KG1 (cell line): Measurements from ENCODE around the gene LRRC75A.
"Not testable (repeated sequence)": the region's sequence is repeated elsewhere in the genome, so short reads cannot be mapped to it uniquely, and the experiment has no call there.

ENCODE experiments used
- DNase-seq: peaks from one replicate; lab custom pipeline; 2025; lab: John Stamatoyannopoulos, UW

The LRRC75A gene, protein sequence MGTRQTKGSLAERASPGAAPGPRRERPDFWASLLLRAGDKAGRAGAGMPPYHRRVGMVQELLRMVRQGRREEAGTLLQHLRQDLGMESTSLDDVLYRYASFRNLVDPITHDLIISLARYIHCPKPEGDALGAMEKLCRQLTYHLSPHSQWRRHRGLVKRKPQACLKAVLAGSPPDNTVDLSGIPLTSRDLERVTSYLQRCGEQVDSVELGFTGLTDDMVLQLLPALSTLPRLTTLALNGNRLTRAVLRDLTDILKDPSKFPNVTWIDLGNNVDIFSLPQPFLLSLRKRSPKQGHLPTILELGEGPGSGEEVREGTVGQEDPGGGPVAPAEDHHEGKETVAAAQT

DNA sequence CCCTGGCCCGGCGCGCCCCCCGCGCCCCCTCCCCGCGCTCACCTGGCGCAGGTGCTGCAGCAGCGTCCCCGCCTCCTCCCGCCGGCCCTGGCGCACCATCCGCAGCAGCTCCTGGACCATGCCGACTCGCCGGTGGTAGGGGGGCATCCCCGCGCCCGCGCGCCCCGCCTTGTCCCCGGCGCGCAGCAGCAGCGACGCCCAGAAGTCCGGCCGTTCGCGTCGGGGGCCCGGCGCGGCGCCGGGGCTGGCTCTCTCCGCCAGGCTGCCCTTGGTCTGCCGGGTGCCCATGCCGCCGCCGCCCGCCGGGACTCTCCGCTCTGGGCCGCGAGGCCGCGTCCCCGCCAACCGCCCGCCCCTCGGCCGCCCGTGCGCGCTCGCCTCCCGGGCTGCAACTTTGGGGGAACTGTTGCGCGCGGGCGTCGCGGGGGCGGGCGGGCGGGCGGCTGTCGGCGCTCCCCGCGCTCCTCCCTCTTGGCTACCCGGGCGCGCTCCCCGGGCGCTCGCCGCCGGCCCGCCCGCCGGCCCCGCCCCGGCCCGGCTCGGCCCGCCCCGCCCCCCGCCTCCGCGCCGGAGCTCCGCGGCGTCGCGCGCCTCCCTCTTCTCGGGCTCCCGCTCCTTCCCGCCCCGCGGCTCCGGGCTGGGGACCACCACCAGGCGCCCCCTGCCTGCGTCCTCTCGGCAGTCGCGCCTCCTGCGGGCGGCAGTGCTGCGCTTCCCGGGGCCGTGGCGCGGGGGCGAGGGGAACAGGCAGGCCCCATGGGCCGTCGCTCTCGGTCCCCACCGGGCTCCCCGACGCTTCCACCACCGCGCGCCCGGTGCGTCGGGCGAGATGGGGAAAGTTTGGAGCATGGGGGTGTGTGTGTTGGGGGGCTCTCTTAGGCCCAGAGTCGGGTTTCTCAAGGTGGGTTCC, at the start of gene LRRC75A:
Gene LRRC75A, minus strand, starts transcription at position 491 of the 910 bp plus-strand sequence. Its CDS starts 203 bp downstream, at position 288.
- DNase-seq = no peak

DNA sequence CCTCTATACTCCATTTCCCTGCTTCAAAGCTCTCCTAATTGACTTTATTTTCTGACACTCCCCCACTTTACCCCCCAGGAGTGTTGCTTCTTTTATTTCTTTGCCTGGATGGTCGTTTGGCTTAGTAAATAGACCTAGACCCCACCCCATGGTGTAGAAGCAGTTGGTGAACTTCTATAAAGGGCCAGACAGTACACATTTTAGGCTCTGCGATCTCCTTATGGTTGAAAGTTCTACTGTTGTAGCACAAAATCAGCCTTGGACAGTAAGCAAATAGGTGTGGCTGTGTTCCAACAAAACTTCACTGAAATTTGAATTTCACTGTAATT, 45.1 kb upstream of the LRRC75A start:
- DNase-seq = no peak

DNA sequence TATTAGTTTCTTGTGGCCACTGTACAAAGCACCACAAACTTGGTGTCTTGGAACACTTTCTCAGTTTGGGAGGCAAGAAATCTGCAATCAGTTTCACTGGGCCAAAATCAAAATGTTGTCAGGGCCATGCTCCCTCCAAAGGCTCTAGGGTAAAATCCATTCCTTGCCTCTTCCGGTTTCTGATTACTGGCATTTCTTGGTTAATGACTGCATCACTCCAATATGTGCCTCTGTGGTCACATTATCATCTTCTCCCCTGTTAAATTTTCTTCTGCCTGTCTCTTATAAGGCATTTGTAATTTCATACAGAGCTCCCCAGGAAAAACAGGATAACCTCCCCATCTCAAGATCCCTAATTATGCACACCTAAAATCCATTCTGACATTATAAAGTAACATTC, 42.2 kb upstream of the LRRC75A start:
- no peak for DNase-seq

DNA sequence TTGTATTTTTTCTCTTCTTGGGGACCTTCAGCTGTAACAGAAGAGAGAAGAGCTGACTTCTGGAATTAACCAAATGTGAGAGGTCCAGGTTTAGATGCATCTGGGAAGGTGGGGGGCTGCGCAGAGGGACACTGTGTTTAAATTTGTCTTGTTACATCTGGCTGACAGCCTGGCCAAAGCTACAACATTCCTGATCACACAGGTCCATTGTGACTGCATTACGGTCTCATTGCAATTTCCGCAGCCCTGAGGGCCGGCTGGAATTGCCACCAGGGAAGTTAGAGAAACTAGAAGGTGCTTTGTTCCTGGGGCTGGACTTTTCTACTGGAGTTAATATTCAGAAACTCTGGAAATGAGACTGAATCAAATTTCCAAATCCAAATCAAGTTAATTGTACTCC, 37.9 kb upstream of the LRRC75A start:
- DNase-seq = no peak

DNA sequence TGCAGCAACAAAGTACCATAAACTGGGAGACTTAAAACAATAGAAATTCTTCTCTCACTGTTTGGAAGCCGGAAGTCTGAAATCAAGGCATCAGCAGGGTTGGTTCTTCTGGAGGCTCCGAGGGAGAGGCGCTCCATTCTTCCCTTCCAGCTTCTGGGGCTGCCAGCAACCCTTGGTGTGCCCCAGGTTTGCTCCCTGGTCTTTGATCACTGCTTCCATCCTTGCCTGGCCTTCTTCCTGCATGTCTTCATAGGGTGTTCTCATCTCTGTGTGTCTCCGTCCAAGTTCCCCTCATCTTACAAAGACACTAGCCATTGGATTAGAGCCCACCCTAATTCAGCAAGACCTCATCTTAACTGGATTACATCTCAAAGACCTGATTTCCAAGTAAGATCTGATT, 35.3 kb upstream of the LRRC75A start:
- DNase-seq = no peak

DNA sequence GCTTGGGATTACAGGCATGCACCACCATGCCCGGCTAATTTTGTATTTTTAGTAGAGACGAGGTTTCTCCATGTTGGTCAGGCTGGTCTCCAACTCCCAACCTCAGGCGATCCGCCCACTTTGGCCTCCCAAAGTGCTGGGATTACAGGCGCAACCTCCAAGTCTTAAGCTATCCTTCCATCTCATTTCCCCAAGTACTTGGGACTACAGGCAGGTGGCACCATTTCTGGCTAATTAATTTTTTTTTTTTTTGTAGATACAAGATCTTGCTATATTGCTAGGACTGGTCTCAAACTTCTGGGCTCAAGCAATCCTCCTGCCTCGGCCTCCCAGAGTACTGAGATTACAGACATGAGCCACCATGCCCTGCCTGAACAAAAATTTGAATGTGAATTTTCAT, 33.6 kb upstream of the LRRC75A start:
- not testable (repeated sequence) for DNase-seq

DNA sequence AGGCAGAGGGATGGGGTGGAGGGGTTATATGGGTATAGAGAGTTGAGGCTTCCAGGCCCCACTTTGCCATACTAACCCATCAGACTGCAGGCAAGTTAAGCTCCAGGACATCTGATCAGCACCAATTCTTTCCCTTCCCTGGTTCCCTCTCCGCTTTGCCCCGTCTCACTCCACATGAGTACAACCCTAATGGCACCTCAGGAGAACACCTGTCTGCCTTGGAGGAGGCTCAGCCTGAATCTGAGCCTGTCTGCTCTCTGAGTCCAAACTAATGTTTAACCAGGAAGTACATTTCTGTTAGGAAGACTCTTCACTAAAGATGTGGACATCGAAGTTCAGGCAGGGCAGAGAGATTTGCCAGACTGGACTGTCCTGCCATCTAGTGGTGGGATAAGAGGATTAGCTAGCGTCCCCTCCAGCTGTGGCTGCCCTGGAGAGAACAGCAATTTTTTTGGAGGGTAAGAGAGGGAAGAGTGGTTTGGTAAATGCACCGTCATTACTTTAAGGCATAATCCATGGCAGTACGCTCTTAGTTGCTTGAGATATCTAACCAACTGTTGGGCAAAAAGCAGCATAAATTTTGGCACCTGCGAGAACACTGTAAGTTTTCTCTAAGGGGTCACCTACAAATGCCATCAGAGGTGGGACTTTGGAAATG, 29.2 kb upstream of the LRRC75A start:
- DNase-seq = peak; percentile 48

DNA sequence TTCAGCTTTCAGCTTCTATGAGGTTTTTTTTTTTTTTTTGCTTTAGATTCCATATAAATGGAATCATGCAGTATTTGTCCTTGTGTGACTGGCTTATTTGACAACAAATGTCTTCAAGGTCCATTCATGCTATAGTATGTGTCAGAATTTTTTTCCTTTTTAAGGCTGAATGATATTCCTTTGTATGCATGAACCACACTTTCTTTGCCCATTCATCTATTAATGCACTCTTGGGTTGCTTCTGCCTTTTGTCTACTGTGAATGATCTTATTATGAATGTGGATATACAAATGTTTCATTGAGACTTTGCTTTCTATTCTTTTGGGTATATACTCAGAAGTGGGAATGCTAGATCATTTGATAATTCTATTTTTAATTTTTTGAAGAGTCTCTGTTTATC, 27.0 kb upstream of the LRRC75A start:
- no peak for DNase-seq

DNA sequence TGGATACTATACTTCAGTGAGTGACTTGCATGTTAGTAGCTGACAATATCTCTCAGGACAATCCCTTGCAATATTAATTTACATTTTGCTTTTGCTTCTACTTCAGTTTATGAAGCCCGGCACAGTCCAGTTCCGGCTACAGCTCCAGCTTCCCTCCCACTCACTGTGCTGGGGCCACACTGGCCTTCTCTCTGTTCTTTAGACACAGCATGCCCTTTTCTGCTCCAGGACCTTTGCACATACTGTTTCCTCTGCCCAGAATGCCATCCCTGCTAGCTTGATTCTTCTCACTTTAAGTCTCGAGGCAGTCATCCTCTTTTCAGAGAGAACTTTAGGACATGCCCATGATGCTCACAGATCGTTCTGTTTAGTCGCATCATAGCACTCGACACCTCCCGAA, 25.5 kb upstream of the LRRC75A start:
- no peak for DNase-seq

DNA sequence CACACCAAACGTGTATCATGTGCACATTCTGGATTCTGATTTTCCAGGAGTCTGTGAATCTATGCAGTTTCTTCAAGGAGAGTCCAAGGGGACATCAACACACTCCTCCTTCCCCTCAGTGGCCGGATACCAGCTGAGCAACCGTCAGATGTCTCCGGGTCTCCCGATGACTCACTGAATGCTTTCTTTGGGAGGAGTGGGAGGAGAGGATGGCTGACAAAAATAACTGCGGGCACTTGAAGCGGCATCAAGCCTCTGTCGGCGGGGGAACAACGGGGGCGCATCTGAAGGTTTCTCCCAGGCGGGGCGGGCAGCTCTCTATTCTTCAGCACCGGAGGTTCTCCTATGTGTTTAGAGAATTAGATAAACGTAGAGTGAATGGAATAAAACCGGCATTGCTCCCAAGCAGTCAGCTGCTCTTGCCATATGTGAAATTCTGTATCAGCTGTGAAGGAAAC, 24.6 kb upstream of the LRRC75A start:
- DNase-seq = no peak

DNA sequence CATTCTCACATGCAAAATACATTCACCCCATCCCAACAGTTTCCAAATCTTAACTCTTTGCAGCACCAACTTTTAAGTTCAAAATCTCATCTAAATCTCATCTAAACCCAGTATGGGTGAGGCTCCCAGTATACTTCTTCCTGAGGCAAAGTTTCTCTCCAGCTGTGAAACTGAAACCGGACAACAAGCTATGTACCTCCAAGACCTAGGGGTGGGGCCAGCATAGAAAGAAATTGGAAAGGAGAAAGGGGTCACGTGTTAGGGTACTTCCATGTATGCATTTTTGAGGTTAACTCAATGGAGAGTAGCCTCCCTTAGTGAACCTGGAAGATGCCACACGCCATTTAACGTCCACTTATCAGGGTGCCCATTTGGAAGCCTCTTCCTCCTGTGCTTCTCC, 23.9 kb upstream of the LRRC75A start:
- no peak for DNase-seq

DNA sequence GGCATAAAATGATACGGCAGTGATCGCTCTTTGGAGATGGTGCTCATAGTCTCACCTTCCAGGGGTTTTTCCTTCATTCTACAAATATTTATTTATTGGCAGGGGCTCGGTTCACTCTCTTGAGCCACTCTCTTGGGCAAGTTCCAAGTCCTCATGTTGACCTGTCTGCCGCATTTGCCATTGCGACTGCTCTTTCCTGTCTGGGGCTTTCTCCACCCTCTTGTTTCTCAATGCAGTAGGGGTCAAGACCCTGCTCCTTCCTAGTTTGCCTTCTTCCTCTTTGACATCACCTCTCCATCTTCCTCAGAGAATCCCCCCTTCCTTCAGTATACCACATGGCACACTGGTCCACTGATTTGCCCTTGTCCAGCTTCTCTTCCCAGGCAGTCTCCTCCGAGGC, 21.9 kb upstream of the LRRC75A start:
- no peak for DNase-seq

DNA sequence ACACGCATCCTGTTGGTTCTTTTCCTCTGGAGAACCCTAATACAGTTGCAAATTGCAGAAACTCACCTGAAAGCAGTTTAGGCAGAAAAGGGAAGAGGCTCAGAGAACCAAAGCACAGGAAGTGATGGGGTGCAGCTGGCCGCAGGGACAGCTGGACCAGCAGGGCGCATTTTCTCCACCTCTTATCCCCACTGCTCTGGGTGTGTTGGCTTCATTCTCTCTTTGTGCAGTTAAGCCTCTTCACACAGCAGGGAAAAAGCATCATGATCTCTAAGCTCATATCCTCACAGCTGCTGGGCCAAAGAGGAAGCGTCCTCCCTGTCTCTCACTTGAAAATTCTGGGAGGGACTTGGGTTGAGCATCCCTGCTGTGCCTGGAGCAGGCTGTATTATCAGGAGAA, 20.0 kb upstream of the LRRC75A start:
- no peak for DNase-seq

DNA sequence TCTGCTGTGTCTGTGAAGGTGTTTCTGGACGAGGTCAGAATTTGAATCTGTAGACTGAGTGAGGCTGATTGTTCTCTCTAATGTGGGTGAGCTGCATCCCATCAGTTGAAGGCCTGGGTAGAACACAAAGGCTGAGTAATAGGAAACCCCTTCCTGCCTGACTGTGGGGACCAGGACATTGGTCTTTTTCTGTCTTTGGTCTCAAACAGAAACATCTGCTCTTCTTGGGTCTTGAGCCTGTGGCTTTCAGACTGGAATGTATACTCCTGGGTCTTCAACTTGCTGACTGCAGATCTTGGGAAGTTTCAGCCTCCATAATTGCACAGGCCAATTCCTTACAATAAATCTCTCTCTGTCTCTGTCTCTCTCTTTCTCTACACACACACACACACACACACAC, 19.6 kb upstream of the LRRC75A start:
- DNase-seq = no peak

DNA sequence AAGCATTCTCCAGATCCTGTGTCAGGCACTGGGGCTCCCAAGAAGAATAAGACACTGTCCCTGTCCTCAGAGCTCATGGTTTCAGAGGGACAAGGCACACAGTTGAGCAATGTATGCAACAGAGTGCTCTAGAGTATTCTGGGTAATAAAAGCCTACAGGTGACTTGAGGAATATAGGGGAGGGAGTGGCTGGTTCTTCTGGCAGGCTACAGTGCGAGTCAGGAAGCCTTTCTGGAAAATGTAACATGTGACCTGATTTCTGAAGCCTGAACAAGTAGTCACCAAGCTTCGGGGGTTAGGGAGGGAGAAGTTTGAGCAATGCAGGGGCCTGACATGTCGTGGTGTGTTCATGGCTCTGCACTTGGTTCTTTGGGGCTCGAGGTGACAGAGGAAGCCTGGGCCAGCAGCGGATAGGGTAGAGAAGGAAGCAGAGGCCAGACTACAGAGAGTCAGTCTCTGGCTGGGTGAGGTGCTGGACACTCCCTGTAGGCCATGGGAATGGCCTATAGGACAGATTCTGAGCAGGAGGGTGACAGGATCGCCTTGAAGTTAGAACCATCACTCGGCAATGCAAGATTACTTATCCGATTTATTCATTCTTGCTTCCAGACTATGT, 16.0 kb upstream of the LRRC75A start:
- DNase-seq = no peak

DNA sequence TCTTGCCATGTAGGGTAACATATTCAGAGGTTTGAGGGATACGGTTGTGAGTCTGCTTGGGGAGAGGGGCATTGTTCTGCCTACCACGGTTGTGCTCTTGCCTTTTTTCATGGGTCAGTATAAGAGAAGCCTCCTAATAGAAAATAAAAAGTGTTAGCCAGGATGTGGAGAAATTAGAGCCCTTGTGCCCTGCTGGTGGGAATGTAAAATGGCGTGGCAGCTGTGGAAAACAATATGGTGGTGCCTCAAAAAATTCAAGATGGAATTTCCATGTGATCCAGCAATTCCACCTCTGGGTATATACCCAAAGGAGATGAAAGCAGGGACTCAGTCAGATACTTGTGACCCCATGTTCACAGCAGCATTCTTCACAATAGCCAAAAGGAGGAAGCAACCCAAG, 14.2 kb upstream of the LRRC75A start:
- DNase-seq = no peak

DNA sequence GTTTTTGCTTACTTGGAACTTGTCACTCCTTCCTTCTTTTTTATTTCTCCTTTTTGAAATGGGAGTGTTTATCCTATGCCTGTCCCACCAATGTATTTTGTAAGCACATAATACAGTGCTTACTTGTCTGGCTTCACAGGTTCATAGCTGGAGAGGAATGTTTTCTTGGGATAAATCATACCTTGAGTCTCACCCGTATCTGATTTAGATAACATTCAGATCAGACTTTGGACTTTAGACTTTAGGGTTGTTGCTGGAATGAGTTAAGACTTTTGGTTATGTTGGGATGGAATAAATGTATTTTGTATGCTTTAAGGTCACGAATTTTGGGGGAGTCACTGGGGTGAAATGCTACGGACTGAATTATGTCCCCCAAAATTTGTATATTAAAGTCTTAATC, 13.0 kb upstream of the LRRC75A start:
- DNase-seq = no peak

DNA sequence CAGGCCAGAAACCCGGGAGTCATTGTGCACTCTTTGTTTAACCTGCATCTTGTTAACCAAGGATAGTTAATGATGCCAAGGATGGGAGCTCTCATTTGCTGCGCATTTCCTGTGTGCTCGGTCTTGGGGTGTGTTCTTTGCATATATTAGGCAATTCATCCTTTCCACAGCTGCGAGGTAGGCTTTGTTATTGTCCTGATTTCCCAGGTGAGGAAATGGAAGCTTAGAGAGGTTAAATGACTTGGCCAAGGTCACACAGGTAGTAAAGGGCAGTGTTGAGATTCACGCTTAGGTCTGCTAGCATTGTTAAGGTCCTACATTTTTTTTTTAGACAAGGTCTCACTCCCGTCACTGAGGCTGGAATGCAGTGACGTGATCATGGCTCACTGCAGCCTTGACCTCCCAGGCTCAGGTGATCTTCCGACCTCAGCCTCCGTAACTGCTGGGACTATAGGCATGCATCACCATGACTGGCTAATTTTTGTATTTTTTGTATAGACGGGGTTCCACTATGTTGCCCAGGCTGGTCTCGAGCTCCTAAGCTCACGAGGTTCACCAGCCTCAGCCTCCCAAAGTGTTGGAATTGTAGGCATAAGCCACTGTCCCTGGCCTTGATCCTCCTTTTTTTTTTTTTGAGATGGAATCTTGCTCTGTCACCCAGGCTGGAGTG, 5.0 kb upstream of the LRRC75A start:
- no peak for DNase-seq

DNA sequence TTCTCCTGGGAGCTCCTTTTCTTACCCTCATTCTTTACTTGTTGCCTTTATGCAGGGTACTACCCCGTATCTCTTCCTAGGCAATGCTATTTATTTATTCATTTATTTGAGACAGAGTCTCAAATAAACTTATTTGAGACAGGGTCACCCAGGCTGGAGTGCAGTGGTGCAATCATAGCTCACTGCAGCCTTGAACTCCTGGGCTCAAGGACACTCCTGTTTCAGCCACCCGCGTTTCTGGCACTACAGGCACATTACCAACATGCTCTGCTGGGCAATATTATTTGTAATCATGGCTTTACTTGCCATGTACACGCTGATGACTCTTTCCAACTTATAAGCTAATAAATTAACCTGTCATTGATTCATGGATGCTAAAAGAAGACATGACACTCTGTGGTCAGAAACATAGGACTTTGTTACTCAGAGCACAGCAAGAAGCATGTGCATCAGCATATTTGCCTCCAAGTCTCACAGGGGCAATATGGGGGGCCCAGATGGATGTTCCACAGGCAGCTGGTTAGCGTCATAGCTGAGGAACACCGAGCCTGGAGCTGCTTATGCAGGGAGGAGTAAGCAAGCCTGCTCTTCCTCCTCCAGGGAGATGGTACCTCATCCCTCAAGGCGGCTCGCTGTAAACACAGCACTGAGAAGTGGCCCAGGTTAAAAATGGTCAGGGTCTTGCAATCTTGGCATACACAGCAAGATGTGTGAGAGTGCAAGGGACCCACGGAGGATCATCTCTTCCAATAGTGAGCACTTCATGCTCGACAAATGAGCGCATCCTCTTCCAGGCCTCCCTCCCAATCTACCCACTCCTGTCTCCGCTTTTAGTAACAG, 4.2 kb upstream of the LRRC75A start:
- no peak for DNase-seq

DNA sequence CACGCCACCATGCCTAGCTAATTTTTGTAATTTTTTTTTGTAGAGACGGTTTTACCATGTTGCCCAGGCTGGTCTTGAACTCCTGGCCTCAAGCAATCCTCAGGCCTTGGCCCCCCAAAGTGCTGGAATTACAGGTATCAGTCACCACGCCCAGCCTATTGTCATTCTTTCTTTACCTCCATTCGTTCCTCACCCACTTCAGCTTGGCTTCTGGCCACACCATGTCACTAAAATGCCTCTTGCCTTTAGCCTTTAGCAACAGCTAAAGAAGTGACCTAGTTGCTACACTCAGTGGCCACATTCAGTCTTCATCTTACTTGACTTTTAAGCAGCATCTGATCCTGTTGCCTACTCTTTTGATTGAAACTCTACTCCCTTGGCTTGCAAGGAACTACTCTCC, 3.6 kb upstream of the LRRC75A start:
- DNase-seq = no peak

DNA sequence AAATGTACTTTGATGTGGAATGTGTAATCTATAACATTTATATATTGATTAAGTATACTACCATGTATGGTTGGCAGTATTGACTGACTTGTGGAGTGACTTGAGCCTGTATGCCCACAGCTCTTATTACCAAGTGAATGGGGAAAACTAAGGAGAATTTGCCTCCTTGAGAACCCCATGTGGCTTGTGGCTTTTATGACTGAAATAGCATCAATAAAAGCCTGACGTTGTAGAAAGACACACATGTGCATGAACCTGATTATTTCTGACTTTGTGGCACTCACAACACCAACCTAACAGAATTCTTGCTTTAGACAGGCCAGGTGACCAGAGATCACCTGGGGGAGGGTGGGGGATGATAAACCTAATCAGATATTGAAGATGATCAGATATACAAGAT, 2.1 kb upstream of the LRRC75A start:
- no peak for DNase-seq
